ENCODE results near the gene C10orf95.
"Not testable (repeated sequence)": the region's sequence is repeated elsewhere in the genome, so short reads cannot be mapped to it uniquely, and the experiment has no call there.

The C10orf95 gene

GRCh38 chr10:102451105-102451969, at the start of gene C10orf95:
Gene C10orf95, minus strand, starts transcription at chr10:102451543. Its CDS starts 450 bp downstream, at chr10:102451093.
- no peak for DNase-seq (ENCODE audit: low read depth)

- not testable (repeated sequence) for DNase-seq (ENCODE audit: low read depth)
Observed at GRCh38 chr10:102500686-102501085, 49.3 kb upstream of the C10orf95 start.

- no peak for DNase-seq (ENCODE audit: low read depth)
Observed at GRCh38 chr10:102499356-102499755, 48.0 kb upstream of the C10orf95 start.

GRCh38 chr10:102497545-102497944, 46.2 kb upstream of the C10orf95 start:
- no peak for DNase-seq (ENCODE audit: low read depth)

- no peak for DNase-seq (ENCODE audit: low read depth)
Observed at GRCh38 chr10:102493771-102494170, 42.4 kb upstream of the C10orf95 start.

- no peak for DNase-seq (ENCODE audit: low read depth)
Observed at GRCh38 chr10:102492983-102493382, 41.6 kb upstream of the C10orf95 start.

GRCh38 chr10:102492344-102492939, 41.1 kb upstream of the C10orf95 start:
- DNase-seq (ENCODE audit: low read depth) = no peak

- DNase-seq (ENCODE audit: low read depth) = no peak
Observed at GRCh38 chr10:102491136-102491535, 39.8 kb upstream of the C10orf95 start.

- no peak for DNase-seq (ENCODE audit: low read depth)
Observed at GRCh38 chr10:102485093-102485784, 33.9 kb upstream of the C10orf95 start.

GRCh38 chr10:102484021-102484420, 32.7 kb upstream of the C10orf95 start:
- no peak for DNase-seq (ENCODE audit: low read depth)

GRCh38 chr10:102480396-102480795, 29.1 kb upstream of the C10orf95 start:
- DNase-seq (ENCODE audit: low read depth) = no peak

GRCh38 chr10:102479651-102480050, 28.3 kb upstream of the C10orf95 start:
- no peak for DNase-seq (ENCODE audit: low read depth)

GRCh38 chr10:102476466-102477141, 25.3 kb upstream of the C10orf95 start:
- DNase-seq (ENCODE audit: low read depth) = no peak

- no peak for DNase-seq (ENCODE audit: low read depth)
Observed at GRCh38 chr10:102475451-102476040, 24.2 kb upstream of the C10orf95 start.

- DNase-seq (ENCODE audit: low read depth) = no peak
Observed at GRCh38 chr10:102473445-102474331, 22.3 kb upstream of the C10orf95 start.

- DNase-seq (ENCODE audit: low read depth) = no peak
Observed at GRCh38 chr10:102470579-102471546, 19.5 kb upstream of the C10orf95 start.

GRCh38 chr10:102468683-102469082, 17.3 kb upstream of the C10orf95 start:
- DNase-seq (ENCODE audit: low read depth) = no peak

GRCh38 chr10:102467971-102468438, 16.7 kb upstream of the C10orf95 start:
- DNase-seq (ENCODE audit: low read depth) = no peak

GRCh38 chr10:102467318-102467717, 16.0 kb upstream of the C10orf95 start:
- DNase-seq (ENCODE audit: low read depth) = no peak
